Hepatocyte (in vitro differentiated cells): ENCODE results near the gene RGS6.
"Not testable (repeated sequence)": the region's sequence is repeated elsewhere in the genome, so short reads cannot be mapped to it uniquely, and the experiment has no call there.

ENCODE experiments used
- CTCF ChIP-seq: fragments of 200-600 bp; sonication (generic); IDR thresholded peaks from 2 replicates; pipeline ENCODE4 v1.5.1; 2016; ENCODE audit warnings: antibody characterized with exemption, mild to moderate bottlenecking; ENCODE audit not compliant: poor library complexity
- EZH2 ChIP-seq: fragments of 200-600 bp; sonication (generic); IDR thresholded peaks from 2 replicates; pipeline ENCODE4 v1.6.1; 2016; ENCODE audit warnings: antibody characterized with exemption, mild to moderate bottlenecking, borderline replicate concordance

- TF ChIP-seq EZH2, CTCF: not testable (repeated sequence)
Observed at GRCh38 chr14:72477578-72477977, 545.3 kb downstream of the RGS6 start.
